HG03159 (cell line): ENCODE measurements around the gene STXBP5.
"Not testable (repeated sequence)": the region's sequence is repeated elsewhere in the genome, so short reads cannot be mapped to it uniquely, and the experiment has no call there.

ENCODE experiments used
- ATAC-seq: cut with Tn5 transposase; IDR thresholded peaks from one replicate; pipeline ENCODE4 v1.9.1; 2021; ENCODE audit warnings: mild to moderate bottlenecking, moderate library complexity; ENCODE audit not compliant: unreplicated experiment

STXBP5 gene

DNA sequence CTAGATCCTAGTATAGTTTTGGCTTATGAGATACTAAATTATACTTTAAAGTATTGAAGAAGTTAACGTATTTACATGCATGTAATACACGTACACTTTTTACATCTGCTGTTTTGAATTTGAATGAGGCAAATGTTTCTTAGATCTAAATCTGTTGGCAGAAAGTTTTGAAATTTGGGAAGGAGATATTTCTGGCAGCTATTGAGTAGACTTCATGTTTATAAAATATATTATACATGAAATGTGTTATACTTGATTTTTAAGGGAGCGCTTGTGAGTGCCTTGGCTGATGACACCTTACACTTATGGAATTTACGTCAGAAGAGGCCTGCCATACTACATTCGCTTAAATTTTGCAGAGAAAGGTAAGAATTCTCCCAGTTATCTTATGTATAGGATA, 34.7 kb downstream of the STXBP5 start:
- ATAC-seq, result no peak

DNA sequence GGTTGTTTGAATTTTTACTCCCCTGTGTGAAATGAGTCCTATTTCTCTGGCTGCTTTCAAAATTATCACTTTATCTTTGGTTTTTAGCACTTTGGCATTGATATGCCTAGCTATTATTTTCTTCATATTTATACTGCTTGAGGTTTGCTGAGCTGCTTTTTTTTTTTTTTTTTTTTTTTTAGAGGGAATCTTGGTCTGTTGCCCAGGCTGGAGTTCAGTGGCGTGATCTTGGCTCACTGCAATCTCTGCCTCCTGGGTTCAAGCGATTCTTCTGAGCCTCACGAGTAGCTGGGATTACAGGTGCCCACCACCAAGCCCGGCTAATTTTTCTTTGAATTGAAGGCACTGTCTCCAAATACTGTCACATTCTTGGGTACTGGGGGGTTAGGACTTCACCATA, 40.6 kb downstream of the STXBP5 start:
- no peak for ATAC-seq

DNA sequence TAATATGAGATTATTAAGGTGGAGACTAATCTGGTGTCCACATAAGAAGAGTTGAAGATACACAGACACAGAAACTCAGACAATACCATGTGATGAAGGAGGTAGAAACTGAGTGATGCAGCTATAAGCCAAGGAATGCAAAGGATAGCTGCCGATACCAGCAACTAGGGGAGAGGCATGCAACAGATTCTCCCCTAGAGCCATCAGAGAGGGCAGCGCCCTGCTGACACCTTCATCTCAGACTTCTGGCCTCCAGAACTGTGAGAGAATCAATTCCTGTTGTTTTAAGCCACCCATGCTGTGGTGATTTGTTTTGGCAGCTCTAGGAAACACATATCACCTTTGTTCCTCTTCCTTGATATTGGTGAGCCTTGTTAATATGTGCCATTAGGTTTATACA, 41.5 kb downstream of the STXBP5 start:
- no peak for ATAC-seq

DNA sequence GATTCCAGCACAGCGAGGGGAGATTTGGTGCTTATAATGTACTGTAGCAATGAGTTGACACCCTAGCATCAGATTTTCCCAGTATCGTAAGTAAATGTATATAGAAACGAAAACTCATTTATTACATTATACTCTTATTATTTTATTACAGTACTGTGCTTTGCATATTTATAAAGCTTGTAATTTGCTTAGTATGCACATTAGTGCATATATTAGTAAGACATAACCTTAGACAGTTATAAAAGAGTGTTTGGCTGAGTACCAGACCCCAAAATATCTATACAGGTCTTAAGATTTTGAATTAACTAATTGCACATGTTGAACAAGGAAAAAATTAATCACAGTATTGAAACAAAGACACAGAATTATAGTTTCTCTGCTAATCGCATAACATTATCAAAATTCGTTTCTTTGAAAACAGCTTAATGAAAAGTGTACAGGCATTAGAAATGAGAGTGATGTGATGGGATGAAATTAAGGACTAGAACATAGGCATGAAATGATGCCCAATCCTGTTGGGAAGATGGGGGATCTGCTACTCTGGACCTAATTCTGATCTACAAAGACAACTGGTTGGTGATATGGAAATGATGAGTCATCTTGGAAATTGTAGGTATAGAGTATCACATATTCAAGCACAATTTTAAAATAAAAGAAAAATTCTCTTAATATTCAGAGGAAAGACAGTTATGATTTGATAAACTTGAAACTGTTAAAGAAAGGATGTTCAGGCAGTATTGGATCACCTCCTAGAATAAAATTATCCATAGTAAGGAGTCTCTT, 42.8 kb downstream of the STXBP5 start:
- ATAC-seq, result no peak

DNA sequence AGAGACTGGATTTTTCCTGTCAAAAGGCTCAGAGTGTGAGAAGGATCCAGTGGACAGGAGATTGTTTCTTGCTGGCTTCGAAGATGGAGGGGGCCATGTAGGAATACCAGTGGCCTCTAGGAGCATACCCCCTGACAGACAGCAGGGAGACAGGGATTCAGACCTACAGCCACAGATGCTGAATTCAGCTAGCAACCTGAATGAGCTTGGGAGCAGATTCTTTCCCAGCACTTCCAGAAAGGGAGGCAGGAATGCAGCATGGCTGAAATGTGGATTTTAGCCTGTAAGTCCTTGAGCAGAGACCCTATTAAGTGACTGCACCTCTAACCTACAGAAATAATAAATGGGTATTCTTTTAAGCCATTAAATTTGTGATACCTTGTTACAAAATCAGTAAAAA, 44.6 kb downstream of the STXBP5 start:
- ATAC-seq, result no peak

DNA sequence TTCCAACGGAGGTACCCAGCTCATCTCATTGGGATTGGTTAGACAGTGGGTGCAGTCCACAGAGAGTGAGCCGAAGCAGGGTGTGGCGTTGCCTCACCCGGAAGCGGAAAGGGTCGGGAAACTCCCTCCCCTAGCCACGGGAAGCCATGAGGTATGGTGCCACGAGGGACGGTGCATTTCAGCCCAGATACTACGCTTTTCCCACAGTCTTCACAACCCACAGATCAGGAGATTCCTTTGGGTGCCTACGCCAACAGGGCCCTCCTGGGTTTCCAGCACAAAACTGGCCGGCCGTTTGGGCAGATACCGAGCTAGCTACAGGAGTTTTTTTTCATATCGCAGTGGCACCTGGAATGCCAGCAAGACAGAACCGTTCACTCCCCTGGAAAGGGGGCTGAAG, 46.9 kb downstream of the STXBP5 start:
- no peak for ATAC-seq

DNA sequence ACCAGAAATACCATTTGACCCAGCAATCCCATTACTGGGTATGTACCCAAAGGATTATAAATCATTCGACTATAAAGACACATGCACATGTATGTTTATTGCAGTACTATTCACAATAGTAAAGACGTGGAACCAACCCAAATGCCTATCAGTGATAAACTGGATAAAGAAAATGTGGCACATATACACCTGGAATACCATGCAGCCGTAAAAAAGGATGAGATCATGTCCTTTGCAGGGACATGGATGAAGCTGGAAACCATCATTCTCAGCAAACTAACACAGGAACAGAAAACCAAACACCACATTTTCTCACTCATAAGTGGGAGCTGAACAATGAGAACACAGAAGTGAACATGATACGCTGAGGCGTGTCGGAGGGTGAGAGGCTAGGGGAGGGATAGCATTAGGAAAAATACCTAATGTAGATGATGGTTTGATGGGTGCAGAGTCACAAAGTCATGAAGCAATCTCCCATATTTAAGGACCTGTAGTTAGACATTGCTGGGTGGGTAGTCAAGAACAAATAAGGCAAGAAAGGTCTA, 50.8 kb downstream of the STXBP5 start:
- not testable (repeated sequence) for ATAC-seq

DNA sequence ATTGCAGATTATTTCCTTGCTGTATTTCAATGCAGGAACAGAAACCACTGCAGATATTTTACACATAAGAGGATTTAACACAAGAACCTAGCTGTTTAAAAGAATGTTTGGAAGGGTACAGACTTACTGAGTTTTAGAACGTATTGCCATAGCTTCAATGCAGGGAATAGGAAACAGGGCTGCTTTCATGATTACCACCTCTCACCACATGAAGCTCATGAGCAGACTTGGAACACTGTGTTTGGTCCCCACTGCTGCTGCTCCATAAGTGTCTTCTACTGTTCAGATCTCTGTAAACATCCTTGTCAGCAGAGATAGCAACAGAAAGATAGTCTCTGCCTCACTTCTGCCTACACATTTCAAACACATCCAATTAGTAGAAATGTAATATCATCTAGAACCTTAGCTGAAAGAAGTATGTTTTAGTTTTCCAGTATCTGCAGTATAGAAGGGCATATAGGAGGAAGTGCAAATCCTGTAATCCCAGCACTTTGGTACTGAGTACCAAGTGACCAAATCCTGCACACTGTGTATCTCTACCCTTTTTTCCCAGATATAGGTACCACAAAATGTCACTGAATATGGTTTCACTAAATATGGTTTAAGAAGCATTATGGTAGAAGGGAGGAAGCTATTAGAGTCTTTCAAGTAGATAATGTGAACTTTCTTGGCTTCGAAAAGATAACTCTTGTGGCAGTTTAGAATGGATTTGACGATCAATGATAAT, 51.9 kb downstream of the STXBP5 start:
- no peak for ATAC-seq

DNA sequence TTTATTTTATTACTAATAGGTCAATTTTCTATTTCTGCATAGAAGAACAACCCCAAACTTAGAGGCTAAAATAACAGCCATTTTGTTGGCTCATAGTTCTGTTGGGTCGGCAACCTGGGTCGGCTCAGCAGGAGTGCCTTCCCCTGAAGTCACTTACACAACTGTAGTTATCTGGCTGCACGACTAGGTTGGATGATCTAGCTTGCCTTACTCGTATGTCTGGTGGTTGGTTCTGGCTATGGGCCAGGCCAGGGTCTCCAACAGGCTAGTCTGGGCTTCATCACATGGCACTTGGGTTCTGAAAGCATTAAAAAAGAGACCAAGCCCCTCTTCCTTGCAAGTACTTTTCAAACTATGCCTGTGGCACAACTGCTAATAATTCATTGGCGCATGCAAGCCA, 53.5 kb downstream of the STXBP5 start:
- ATAC-seq, result no peak

DNA sequence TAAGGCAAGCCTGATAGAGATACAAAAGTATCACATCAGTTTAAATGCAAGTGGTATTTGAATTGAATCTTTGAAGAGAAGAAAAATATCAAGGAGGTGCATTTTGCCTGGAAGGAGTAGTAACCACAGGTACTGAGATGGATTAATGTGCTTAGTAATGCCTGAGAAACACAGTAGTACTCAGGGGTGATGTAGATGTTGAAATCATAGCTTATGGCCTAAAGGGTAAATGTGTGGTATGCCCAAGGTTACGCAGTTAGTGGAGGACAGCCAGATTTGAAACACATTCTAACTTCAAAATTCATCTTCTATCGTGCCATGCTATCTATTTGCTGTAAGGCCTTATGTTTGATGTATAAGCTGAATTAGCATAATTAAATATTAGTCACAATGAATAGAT, 55.9 kb downstream of the STXBP5 start:
- ATAC-seq, result no peak

DNA sequence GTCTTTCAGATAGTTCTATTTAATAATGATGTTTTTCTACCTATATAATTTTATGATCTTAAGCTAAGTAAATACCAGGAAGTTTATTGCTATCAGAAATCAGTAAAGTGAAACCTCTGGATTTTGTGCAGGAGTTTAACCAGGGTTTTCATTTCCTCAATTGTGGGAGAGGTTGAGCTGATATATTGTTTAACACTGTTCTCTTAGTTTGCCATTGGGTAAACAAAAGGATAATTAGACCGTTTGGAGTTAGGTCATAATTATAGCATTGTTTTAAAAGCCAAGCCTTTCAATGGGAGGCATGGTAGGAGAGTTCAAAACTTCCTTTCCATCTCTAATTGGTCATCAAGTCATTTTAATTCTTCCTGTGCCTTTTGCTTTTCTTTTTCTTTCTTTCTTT, 58.7 kb downstream of the STXBP5 start:
- no peak for ATAC-seq

DNA sequence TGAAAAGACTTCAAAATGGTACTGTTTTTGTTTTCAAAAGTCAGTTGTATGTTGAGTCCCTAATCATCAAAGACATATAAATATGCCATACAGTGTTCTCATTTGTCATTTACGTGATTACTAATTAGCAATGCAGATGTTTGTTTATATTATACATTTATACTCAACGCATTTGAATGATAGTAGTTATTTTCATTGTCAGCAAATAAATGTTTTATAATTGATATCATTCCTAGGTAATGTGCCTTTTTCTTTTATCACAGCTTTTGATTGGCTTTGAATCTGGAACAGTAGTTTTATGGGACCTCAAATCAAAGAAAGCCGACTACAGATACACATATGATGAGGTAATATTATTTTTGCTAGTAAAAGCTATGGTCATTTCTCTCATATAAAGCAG, 62.6 kb downstream of the STXBP5 start:
- ATAC-seq, result no peak

DNA sequence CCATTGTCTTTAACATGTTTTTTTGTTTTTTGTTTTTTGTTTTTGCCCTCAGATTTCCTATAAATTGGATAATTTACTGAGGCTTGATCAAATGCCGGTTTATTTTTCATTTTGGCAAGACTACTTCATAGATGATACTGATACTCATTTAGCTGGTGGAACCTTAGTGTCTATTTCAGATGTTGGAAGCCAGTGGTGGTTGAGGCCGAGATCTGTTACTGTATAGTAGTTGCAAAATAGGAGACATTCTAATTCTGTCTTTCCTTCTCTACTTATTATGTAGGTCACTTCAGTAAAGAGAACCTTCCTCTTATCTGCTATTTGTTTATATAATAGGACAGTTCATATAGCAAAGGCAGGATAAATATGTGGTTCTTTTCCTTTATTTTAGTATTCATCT, 63.4 kb downstream of the STXBP5 start:
- ATAC-seq, result no peak

DNA sequence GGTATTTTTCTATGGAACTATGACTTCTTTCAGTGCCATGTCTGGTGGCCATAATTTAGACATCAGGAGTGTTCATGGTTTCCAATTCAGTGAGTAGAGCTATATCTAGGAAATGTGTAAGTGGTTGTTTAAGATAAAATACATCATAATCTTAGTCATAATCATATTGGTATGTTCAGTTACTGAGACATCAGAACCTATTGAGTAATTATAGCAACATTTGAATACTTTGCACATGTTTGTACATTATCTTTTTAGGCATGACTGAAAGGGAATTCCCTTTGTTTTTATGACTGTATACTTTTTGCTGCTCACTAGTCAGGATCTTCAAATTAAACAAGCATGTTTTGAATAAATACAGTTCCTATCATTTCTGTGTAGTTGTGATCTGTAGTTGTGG, 64.0 kb downstream of the STXBP5 start:
- ATAC-seq, result no peak

DNA sequence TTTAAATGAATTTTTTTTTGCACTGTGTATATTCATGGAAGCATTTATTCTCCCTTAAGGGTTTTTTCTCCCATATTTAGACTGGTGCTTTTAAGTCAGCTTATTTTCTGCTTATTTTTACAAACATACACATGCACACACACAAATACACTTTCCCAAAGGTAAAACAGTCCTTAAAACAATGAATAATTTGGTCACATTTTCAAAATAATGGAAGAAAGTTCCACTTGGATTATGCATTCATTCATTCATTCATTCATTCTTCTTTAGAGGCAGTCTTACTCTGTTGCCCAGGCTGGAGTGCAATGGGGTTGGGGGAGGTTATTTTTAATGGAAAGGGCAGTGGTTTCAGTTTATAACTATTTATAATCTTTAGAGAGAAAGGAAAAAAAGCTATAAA, 69.8 kb downstream of the STXBP5 start:
- no peak for ATAC-seq

DNA sequence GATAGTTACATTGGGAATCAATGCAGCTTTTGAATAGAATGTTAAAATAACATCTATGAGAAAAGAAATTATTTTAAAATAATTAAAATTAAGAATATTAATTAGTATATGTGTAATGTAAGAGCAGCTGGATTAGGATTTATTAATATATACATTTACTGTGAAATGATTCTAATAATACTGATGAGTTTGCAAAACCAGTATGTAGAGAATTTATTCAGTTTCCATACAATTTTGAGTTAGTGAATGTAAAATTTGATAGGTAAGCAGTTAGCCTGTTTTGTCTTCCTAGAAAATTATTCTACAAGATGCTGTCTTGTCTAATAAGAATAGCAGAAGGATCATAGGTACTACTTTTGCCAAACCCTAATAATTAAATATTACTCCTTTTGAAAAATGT, 70.6 kb downstream of the STXBP5 start:
- ATAC-seq, result no peak

DNA sequence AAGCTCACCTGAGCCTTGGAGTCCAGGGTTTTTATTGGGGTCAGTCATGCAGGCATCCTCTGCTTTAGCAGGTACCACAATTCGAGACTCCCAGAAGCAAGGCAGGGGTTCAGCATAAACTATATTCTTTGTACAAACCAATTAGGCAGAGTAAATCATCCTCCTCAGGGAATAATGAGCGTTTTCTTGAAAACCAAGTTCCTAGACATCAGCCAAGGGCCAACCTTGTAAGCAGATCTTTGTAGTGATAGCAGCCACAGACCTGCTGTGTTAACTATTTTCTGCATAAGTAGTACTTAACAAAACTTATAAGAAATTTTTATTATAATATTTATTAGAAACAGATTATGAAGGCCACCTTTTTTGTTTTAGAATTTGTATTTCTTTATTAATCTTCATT, 74.7 kb downstream of the STXBP5 start:
- no peak for ATAC-seq

DNA sequence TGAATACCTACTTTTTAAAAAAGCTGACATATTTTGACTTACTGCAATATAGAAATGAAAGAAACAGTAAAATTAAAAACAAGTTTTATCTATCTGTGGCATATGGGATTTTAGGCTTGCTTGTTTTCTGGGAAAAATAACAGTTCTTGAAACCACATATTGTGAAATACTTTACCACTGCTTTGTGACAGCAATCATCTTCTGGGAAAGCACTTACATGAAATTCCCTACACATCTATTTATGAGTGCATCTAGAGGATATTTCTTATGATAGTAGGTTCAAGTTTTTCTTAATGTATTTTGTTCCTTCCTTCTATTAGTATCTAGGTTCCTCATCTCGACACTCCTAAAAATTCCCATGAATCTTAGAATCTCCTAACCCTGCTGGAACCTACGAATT, 75.2 kb downstream of the STXBP5 start:
- ATAC-seq, result no peak

DNA sequence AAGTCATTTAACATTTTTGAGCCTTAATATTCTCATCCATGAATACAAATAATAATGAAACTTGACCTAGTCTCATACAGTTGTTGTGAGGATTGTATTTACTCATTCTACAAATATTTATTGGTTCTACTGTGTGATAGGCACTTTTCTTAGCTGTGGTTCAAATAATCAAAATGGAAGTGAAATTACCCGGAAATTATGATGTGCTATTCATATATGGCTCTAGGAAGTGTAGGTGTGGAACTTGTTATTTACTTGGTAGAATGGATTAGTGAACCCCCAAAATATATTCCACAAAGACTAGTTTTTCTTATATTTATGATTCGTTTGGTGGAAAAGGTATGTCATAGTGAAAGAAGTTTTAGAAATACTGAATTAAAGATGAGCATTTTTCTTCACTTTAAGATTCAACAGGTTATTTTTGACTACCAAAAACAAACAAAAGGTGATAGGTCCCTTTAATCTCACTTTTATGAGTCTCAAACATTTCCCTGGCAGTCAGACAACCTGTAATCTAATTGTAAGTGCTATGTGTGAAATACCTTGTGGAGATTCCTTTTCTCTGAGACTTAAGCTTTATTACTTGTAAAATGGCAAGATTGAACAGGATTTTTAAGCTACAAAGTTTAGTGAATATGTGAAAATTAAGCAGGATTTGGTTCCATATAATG, 77.8 kb downstream of the STXBP5 start:
- ATAC-seq, result no peak

DNA sequence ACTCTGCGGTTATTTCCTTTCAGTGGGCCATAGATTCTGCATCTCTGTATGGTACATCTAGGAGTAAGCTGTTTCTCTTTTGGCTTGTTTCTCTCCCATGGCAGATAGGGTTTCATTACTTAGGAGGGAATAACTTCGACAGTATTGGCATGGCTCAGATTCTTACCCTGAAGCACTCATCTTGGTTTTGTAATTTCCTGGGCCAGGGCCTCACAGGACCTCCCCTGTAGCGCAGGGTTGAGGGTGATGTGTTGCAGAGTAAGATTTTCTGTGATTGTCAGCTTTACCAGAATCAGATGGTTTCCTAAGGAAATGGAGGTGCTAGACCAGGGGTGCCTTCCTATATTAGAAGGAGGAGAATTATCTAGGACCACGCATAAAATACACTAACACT, 78.3 kb downstream of the STXBP5 start:
- ATAC-seq, result no peak

DNA sequence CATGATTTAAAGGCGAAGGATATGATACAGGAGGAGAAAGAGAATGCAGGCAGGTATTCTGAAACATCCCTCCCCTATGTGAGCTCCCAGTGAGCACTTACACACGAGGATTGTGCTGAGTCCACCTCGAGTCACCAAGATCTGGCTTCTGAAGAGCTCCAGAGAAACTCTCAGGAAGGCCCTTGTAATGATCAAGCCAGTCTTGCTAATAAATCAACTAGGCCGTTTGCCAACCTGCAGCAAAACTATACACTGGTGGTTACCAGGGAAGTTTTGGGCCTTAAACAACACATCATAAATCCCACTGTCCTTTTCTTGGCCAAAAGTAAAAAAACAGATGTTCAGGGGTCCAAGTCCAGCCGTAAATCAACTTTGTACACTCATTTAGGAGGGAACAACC, 79.2 kb downstream of the STXBP5 start:
- no peak for ATAC-seq
